MM.1S (cell line): ENCODE data around the gene KRTAP20-2.

Source experiments
- DNase-seq: peaks from one replicate; pipeline ENCODE4 v3.0.0-alpha.2; 2015
- H2AFZ ChIP-seq: fragments of 300-600 bp; sonication (generic); 2 replicates; pipeline ENCODE4 v1.6.0; 2016; ENCODE audit warnings: antibody characterized with exemption, low read length
- H3F3A ChIP-seq: fragments of 300-600 bp; sonication (generic); 2 replicates; pipeline ENCODE4 v1.6.1; 2016; ENCODE audit warnings: mild to moderate bottlenecking, antibody characterized with exemption, low read length, moderate library complexity, mixed read lengths; ENCODE audit not compliant: insufficient read depth
- H3K27ac ChIP-seq: fragments of 300-600 bp; sonication (generic); 2 replicates; pipeline ENCODE4 v1.5.1; 2016; ENCODE audit warnings: mild to moderate bottlenecking, low read length
- H3K27me3 ChIP-seq: fragments of 300-600 bp; sonication (generic); replicated peaks from 2 replicates; pipeline ENCODE4 v1.6.0; 2016; ENCODE audit warnings: low read length; ENCODE audit not compliant: insufficient read depth
- H3K36me3 ChIP-seq: fragments of 300-600 bp; sonication (generic); replicated peaks from 2 replicates; pipeline ENCODE4 v1.6.1; 2016; ENCODE audit warnings: mild to moderate bottlenecking, low read length, mixed read lengths; ENCODE audit not compliant: insufficient read depth
- H3K4me1 ChIP-seq: fragments of 300-600 bp; sonication (generic); 2 replicates; pipeline ENCODE4 v1.6.1; 2016; ENCODE audit warnings: low read length, mixed read lengths
- H3K4me2 ChIP-seq: fragments of 300-600 bp; sonication (generic); 2 replicates; pipeline ENCODE4 v1.6.0; 2016; ENCODE audit warnings: low read depth, low read length
- H3K4me3 ChIP-seq: fragments of 300-600 bp; sonication (generic); 2 replicates; pipeline ENCODE4 v1.5.1; 2016; ENCODE audit warnings: low read length, mixed read lengths
- H3K79me2 ChIP-seq: fragments of 300-600 bp; sonication (generic); 2 replicates; pipeline ENCODE4 v1.6.1; 2016; ENCODE audit warnings: mixed run types, low read length, mixed read lengths
- H3K9ac ChIP-seq: fragments of 300-600 bp; sonication (generic); 2 replicates; pipeline ENCODE4 v1.6.1; 2016; ENCODE audit warnings: low read length, mixed read lengths
- H3K9me2 ChIP-seq: fragments of 300-600 bp; sonication (generic); replicated peaks from 2 replicates; pipeline ENCODE4 v1.6.1; 2016; ENCODE audit warnings: mild to moderate bottlenecking, low read length, mixed read lengths; ENCODE audit not compliant: insufficient read depth
- H3K9me3 ChIP-seq: fragments of 300-600 bp; sonication (generic); replicated peaks from 2 replicates; pipeline ENCODE4 v1.6.1; 2016; ENCODE audit warnings: mild to moderate bottlenecking, low read length, mixed read lengths; ENCODE audit not compliant: insufficient read depth
- H4K20me1 ChIP-seq: fragments of 300-600 bp; sonication (generic); 2 replicates; pipeline ENCODE4 v1.6.1; 2016; ENCODE audit warnings: mild to moderate bottlenecking, low read length, moderate library complexity, mixed read lengths; ENCODE audit not compliant: insufficient read depth
- CTCF ChIP-seq: fragments of 300-600 bp; sonication (generic); IDR thresholded peaks from 2 replicates; pipeline ENCODE4 v1.5.1; 2016; ENCODE audit warnings: antibody characterized with exemption, low read length, mixed read lengths
- EZH2 ChIP-seq: fragments of 300-600 bp; sonication (generic); optimal IDR thresholded peaks from 2 replicates; pipeline ENCODE3; 2017; ENCODE audit warnings: low read depth, mild to moderate bottlenecking, antibody characterized with exemption, low read length, mixed read lengths
- EZH2phosphoT487 ChIP-seq: fragments of 300-600 bp; sonication (generic); IDR thresholded peaks from 2 replicates; pipeline ENCODE4 v1.6.1; 2018; ENCODE audit warnings: antibody characterized with exemption, low read length

The KRTAP20-2 gene

GRCh38 chr21:30684506-30684905 is 49.5 kb downstream of the KRTAP20-2 start:
- Histone ChIP-seq H3K79me2 (no peaks in the 10 kb centered on the region), H2AFZ (no peak overlapping the region), H3K27me3 (no peaks in the 10 kb centered on the region), H3K36me3 (no peaks in the 10 kb centered on the region), H3K27ac (no peak overlapping the region), H4K20me1 (no peaks in the 10 kb centered on the region), H3K4me2 (no peak overlapping the region), H3K9me2 (no peaks in the 10 kb centered on the region), H3K9ac (no peak overlapping the region), H3K9me3 (no peaks in the 10 kb centered on the region), H3K4me1 (no peaks in the 10 kb centered on the region), H3K4me3 (no peak overlapping the region), H3F3A (no peaks in the 10 kb centered on the region)
- TF ChIP-seq EZH2 = no peak
- TF ChIP-seq EZH2phosphoT487 = no peak
- no peak for TF ChIP-seq CTCF
- no peak for DNase-seq
